HG03442 (cell line): ENCODE results near the gene FOSB.

Experiments
- ATAC-seq: cut with Tn5 transposase; IDR thresholded peaks from one replicate; pipeline ENCODE4 v1.9.1; 2021; ENCODE audit warnings: mild to moderate bottlenecking, moderate library complexity; ENCODE audit not compliant: unreplicated experiment

FOSB gene

DNA sequence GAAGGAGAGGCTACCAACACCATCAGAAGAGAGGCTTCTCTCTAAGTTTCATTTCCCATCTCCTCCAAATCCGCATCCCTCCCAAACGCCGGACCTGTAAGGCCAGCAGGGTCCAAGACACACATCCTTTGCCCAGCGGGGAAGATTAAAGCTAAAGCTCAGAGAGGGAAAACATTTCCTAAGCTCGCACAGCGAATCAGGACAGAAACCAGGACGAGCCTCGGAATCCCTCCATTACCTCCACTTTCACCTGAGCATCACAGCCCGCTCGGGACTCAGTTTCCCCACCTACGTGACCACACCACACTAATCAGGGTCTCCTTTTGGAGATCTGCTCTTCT is 711 bp upstream of the FOSB start:
- no peak for ATAC-seq

DNA sequence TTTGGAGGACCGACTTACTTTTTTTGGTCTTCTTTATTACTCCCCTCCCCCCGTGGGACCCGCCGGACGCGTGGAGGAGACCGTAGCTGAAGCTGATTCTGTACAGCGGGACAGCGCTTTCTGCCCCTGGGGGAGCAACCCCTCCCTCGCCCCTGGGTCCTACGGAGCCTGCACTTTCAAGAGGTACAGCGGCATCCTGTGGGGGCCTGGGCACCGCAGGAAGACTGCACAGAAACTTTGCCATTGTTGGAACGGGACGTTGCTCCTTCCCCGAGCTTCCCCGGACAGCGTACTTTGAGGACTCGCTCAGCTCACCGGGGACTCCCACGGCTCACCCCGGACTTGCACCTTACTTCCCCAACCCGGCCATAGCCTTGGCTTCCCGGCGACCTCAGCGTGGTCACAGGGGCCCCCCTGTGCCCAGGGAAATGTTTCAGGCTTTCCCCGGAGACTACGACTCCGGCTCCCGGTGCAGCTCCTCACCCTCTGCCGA is 409 bp downstream of the FOSB start:
- ATAC-seq: no peak

DNA sequence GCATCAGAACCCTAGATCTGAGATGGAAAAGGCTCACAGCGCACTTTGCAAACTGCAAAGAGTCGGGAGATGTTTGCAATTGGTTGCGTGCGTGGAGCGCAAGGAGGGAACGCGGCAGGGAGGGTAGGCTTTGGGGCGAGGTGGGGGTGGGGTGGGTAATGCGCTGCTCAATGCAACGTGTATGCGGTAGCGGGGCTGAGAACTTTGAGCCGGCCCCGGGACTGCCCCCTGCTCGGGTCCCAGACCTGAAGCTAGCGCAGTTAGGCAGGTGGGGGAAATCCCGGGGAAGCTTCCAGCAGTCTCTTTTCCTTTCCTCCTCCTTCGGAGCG is 971 bp downstream of the FOSB start:
- ATAC-seq: peak; percentile 25

DNA sequence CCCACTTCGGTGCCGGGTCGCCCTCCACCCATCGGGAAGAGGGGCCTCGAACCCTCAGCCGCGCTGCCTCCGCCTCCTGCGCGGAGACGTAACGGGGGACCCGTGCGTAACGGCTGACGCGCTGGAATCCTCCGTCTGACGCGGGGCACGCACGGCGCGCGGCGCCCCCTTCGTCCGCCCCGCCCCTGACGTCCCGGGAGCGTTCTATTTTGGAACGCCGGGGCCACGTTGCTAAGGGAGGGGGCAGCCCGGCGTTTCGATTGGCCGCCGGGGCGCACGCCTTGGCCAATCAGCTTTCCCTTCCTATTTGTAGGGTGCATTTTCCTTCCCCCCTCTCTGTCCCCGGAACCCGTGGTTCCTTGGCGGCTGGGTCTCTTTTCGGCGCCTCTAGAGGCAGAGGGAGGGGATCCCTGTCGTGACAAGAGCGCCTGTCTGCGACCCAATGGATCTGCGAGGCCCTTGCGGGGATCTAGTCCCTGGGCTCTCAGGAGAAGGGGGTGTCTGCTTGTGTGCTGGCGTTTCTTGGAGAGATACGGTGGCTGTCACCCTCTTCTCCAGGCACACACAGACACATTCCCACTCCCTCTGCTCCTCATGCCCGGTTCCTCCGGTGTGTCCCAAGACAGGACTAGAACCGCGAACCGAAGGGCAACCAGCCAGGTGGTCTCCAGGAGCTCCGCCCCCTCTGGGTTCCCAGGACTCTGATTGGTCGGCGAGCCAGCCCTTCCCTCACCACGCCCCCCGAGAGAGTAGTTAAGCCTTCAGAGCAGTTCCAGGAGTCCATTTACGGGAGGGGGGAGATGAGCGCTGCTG is 1.5 kb downstream of the FOSB start:
- peak; percentile 56 for ATAC-seq

DNA sequence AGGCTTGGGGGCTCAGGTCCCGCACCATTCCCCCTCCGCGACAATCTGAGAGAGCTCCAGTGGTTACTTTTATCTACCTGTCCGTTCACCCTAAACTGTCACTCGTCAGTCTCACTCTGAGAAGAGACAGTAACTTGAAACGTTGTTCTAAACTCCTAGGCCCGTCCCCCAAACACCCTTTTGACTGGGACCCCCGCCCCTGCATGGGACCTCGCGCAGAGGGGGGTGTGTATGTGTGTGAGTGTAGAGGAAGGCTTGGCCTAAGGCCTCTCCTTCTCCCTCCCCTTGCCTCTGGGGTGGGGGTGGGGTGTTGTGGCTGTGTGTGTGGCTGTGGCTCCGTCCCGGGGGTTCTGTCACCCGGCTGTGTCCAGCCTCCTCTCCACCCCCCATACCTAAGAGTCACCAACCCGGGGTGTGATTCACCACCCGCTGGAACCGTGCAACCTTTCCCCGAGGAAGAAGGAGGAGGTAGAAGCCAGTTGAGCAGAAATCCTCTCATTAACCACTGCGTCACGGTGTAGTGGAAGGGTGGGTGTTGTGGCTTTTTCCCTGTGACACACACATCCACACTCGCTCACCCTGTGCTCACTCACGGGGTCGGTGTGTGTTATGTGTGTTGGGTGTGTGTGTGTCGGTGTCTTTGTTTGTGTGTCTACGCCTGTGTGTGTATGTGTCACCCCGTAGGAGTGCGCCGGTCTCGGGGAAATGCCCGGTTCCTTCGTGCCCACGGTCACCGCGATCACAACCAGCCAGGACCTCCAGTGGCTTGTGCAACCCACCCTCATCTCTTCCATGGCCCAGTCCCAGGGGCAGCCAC is 2.4 kb downstream of the FOSB start:
- no peak for ATAC-seq

DNA sequence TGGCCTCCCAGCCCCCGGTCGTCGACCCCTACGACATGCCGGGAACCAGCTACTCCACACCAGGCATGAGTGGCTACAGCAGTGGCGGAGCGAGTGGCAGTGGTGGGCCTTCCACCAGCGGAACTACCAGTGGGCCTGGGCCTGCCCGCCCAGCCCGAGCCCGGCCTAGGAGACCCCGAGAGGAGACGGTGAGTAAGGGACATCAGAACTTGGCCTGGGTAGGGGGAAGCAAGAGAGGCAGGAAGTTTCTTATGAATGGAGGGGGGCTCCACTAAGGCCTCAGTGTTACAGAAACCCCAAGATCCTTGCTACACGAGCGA is 2.9 kb downstream of the FOSB start:
- no peak for ATAC-seq

GRCh38 chr19:45471111-45471930 is 3.5 kb downstream of the FOSB start:
- no peak for ATAC-seq

DNA sequence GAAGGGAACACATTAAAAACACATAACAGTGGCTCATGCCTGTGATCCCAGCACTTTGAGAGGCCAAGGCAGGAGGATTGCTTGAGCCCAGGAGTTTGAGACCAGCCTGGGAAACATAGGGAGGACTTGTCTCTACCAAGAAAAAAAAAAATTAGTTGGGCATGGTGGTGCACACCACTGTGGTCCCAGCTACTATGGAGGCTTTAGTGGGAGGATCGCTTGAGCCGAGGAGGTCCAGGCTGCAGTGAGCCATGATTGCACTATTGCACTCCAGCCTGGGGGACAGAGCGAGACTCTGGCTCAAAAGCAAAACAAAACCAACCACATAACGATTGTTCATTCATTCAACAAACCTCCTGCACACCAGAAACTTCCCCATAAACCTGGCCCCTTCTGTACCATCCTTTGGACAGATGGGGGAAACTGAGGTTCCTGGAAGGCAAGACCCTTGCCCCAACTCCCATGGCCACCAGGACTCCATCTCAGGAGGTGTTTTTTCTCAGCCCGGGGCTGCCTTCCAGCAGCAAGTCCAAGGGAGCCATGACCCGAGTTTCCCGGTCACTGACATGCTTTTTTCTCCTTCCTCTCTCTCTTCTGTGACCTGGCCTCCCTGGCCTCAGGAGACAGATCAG is 4.3 kb downstream of the FOSB start:
- no peak for ATAC-seq

- no peak for ATAC-seq
Observed at GRCh38 chr19:45472563-45473366, 5.0 kb downstream of the FOSB start.

DNA sequence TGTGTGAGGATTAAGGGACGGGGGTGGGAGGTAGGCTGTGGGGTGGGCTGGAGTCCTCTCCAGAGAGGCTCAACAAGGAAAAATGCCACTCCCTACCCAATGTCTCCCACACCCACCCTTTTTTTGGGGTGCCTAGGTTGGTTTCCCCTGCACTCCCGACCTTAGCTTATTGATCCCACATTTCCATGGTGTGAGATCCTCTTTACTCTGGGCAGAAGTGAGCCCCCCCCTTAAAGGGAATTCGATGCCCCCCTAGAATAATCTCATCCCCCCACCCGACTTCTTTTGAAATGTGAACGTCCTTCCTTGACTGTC is 5.5 kb downstream of the FOSB start:
- no peak for ATAC-seq

- ATAC-seq: no peak
Observed at GRCh38 chr19:45473682-45474605, 6.1 kb downstream of the FOSB start.

DNA sequence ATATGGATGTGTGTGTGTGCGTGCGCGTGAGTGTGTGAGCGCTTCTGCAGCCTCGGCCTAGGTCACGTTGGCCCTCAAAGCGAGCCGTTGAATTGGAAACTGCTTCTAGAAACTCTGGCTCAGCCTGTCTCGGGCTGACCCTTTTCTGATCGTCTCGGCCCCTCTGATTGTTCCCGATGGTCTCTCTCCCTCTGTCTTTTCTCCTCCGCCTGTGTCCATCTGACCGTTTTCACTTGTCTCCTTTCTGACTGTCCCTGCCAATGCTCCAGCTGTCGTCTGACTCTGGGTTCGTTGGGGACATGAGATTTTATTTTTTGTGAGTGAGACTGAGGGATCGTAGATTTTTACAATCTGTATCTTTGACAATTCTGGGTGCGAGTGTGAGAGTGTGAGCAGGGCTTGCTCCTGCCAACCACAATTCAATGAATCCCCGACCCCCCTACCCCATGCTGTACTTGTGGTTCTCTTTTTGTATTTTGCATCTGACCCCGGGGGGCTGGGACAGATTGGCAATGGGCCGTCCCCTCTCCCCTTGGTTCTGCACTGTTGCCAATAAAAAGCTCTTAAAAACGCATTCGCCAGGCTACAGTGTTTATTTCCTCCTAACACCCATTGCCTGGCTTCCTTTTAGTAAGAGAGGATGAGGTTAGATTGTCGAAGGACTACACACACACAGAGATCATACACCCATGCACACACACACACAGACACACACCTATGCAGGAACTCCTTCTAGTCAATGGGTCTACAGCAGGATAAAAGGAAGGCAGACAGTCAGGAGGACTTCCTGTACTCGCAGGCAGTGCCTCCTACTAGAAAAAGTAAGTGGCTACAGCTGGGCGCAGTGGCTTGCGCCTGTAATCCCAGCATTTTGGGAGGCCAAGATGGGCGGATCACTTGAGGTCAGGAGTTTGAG is 7.1 kb downstream of the FOSB start:
- no peak for ATAC-seq

DNA sequence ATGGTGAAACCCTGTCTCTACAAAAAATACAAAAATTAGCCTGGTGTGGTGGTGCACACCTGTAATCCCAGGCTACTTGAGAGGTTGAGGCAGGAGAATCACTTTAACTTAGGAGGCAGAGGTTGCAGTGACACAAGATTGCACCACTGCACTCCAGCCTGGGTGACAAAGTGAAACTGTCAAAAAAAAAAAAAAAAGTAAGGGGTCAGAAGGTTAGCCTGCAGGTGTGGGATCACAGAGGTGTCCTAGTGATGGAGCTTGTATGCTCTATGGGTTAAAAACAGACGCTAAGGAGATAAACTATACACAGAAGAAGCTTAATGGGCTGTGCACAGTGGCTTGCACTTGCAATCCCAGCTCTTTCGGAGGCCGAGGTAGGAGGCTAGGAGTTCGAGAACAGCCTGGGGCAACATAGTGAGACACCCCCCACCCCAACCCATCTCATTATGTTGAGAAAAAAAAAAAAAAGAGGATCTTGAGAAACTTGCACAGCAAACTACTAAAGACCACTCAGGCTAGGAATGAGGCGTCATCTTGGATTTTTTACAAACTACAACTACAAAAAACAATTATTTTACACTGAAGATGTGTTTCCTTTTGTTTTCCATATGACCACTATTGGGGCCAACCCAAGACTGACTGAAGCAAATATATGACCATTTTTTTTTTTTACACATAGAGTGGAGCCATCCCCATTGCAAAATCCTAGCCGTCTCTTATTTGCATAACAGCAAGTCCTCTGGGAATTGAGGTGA is 7.9 kb downstream of the FOSB start:
- no peak for ATAC-seq

DNA sequence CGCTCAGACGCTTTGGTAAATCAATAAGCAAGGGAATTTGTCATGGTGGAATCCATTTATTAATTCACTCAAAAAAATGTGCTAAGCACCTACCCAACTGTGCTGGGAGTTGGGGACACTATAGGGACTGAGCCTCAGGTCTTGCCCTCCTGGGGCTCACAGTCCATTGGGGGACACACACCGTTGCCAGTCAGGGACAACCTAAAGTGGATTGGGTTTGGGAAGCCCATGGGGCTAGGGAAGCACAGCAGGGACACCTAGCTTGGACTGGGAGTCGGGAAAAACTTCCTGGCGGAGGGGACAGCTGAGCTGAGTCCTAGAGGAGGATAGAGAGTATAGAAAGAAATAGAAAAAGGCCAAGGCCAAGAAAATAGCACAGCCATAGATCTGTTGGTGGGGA is 8.5 kb downstream of the FOSB start:
- ATAC-seq: no peak

- no peak for ATAC-seq
Observed at GRCh38 chr19:45477186-45477585, 9.4 kb downstream of the FOSB start.

DNA sequence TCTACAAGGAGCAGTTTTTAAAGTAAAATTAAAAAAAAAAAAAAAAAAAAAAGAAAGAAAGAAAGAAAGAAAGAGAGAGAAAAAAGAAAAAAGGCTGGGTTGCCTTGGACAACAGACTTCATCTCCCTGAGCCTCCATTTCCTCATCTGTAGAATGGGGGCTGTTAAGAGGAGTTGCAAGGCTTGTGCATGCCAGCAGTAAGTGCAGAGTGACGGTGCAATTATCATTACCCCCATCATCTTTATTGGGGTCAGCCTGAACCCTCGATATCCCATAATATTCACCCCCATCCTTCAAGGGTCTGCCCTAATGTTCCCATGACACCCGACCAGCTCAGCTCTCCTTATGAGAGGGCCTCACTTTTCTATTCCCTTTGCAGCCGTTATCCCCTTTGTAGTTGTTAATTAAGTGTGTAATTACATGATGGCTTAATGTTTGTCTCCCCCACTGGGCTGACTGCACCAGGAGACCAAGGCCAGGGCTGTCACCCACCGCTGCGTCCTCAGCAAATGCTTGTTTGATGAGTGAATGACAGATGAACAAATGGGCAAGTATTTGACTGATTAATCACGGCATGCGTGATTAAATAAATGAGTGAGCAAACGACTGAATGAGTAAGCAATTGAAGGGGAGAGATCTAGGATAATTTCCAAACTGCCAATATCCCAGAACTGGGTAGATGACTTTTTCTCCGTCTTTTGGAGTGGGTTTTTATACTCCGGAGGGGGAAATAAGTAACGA is 10.1 kb downstream of the FOSB start:
- no peak for ATAC-seq
